Central memory CD8-positive, alpha-beta T cell (primary cell): ENCODE data around the gene TNNI3.
"Not testable (repeated sequence)": the region's sequence is repeated elsewhere in the genome, so short reads cannot be mapped to it uniquely, and the experiment has no call there.

Source experiments
- ATAC-seq: fragments of 150-1000 bp; cut with Tn5 transposase; replicated peaks from 2 replicates; pipeline ENCODE4 v1.10.0; 2022; ENCODE audit warnings: mild to moderate bottlenecking, moderate FRiP score, moderate number of reproducible peaks; ENCODE audit not compliant: poor library complexity, severe bottlenecking; ENCODE audit errors: extremely low read depth
- DNase-seq, 2 donors: peaks; one replicate each; pipeline ENCODE4 v3.0.0; 2021; ENCODE audit warnings: low spot score in 2 of 2
- H3K27ac Mint-ChIP-seq: one replicate; pipeline ENCODE4 v1.8.0; 2022; ENCODE audit warnings: low read depth, mild to moderate bottlenecking, moderate library complexity, mixed read lengths
- H3K27me3 Mint-ChIP-seq: one replicate; pipeline ENCODE4 v1.8.0; 2022; ENCODE audit warnings: mixed read lengths
- H3K36me3 Mint-ChIP-seq: one replicate; pipeline ENCODE4 v1.8.0; 2022; ENCODE audit warnings: mild to moderate bottlenecking, moderate library complexity, mixed read lengths; ENCODE audit not compliant: insufficient read depth
- H3K4me1 Mint-ChIP-seq: one replicate; pipeline ENCODE4 v1.8.0; 2022; ENCODE audit warnings: mixed read lengths
- H3K4me3 Mint-ChIP-seq: one replicate; pipeline ENCODE4 v1.8.0; 2022; ENCODE audit warnings: mild to moderate bottlenecking, moderate library complexity, mixed read lengths
- H3K9me3 Mint-ChIP-seq: one replicate; pipeline ENCODE4 v1.8.0; 2022; ENCODE audit warnings: mixed read lengths

Gene TNNI3

GRCh38 chr19:55157064-55157908, at the start of gene TNNI3:
TSS of gene TNNI3 (minus strand) at chr19:55157732. CDS start at chr19:55157589, 143 bp downstream.
- ATAC-seq, result no peak
- H3K27ac Mint-ChIP-seq, result no peak within 1 kb of the TSS

GRCh38 chr19:55206664-55207500, 49.4 kb upstream of the TNNI3 start:
- Mint-ChIP-seq H3K27me3 (peaks cover 60% of the 10 kb centered on the region), H3K4me3 (no peak overlapping the region)
- no peak for DNase-seq

More at GRCh38 chr19:55157064-55157908, at the start of gene TNNI3:
- H3K9me3 Mint-ChIP-seq, result peaks cover 11% of the 10 kb centered on the region
- H3K36me3 Mint-ChIP-seq, result peaks cover 2% of the 10 kb centered on the region
- H3K4me3 Mint-ChIP-seq, result no peak within 1 kb of the TSS
- H3K4me1 Mint-ChIP-seq, result peaks cover 27% of the 10 kb centered on the region
- no peak for DNase-seq
- H3K27me3 Mint-ChIP-seq, result peaks cover 52% of the 10 kb centered on the region

GRCh38 chr19:55202199-55202598, 44.7 kb upstream of the TNNI3 start:
- not testable (repeated sequence) for DNase-seq, H3K27ac Mint-ChIP-seq, H3K9me3 Mint-ChIP-seq, H3K36me3 Mint-ChIP-seq, H3K4me3 Mint-ChIP-seq, ATAC-seq
- peaks cover 81% of the 10 kb centered on the region for H3K27me3 Mint-ChIP-seq
- H3K4me1 Mint-ChIP-seq, result peaks cover 11% of the 10 kb centered on the region

More at GRCh38 chr19:55206664-55207500, 49.4 kb upstream of the TNNI3 start:
- Mint-ChIP-seq H3K36me3 (no peaks in the 10 kb centered on the region), H3K27ac (peak overlapping the region; percentile 91), H3K4me1 (peaks cover 9% of the 10 kb centered on the region), H3K9me3 (no peaks in the 10 kb centered on the region)
- ATAC-seq, result no peak

GRCh38 chr19:55199620-55200204, 42.2 kb upstream of the TNNI3 start:
- Mint-ChIP-seq H3K4me3 (no peak overlapping the region), H3K9me3 (no peaks in the 10 kb centered on the region), H3K27me3 (peaks cover 71% of the 10 kb centered on the region), H3K4me1 (peaks cover 5% of the 10 kb centered on the region), H3K36me3 (no peaks in the 10 kb centered on the region), H3K27ac (no peak overlapping the region)
- ATAC-seq, result no peak
- DNase-seq, result no peak

GRCh38 chr19:55198651-55199050, 41.1 kb upstream of the TNNI3 start:
- ATAC-seq (no peak), DNase-seq (no peak)
- H3K4me1 Mint-ChIP-seq, result peaks cover 5% of the 10 kb centered on the region
- no peaks in the 10 kb centered on the region for H3K9me3 Mint-ChIP-seq
- no peak overlapping the region for H3K27ac Mint-ChIP-seq
- peaks cover 61% of the 10 kb centered on the region for H3K27me3 Mint-ChIP-seq
- H3K4me3 Mint-ChIP-seq, result no peak overlapping the region
- no peaks in the 10 kb centered on the region for H3K36me3 Mint-ChIP-seq

- Mint-ChIP-seq H3K9me3 (no peaks in the 10 kb centered on the region), H3K36me3 (no peaks in the 10 kb centered on the region), H3K27me3 (peaks cover 55% of the 10 kb centered on the region), H3K27ac (no peak overlapping the region), H3K4me1 (peaks cover 5% of the 10 kb centered on the region), H3K4me3 (no peak overlapping the region)
- DNase-seq (no peak), ATAC-seq (no peak)
Measured at GRCh38 chr19:55197528-55197927, 40.0 kb upstream of the TNNI3 start.

- DNase-seq (no peak), ATAC-seq (no peak)
- Mint-ChIP-seq H3K36me3 (no peaks in the 10 kb centered on the region), H3K4me1 (peaks cover 5% of the 10 kb centered on the region), H3K27ac (no peak overlapping the region), H3K27me3 (peaks cover 53% of the 10 kb centered on the region), H3K9me3 (no peaks in the 10 kb centered on the region), H3K4me3 (no peak overlapping the region)
Measured at GRCh38 chr19:55196803-55197202, 39.3 kb upstream of the TNNI3 start.

GRCh38 chr19:55193481-55193880, 35.9 kb upstream of the TNNI3 start:
- no peak overlapping the region for H3K27ac Mint-ChIP-seq
- peaks cover 44% of the 10 kb centered on the region for H3K27me3 Mint-ChIP-seq
- no peaks in the 10 kb centered on the region for H3K36me3 Mint-ChIP-seq
- no peak overlapping the region for H3K4me3 Mint-ChIP-seq
- DNase-seq, result no peak
- no peaks in the 10 kb centered on the region for H3K9me3 Mint-ChIP-seq
- ATAC-seq, result no peak
- H3K4me1 Mint-ChIP-seq, result peaks cover 10% of the 10 kb centered on the region

- Mint-ChIP-seq H3K4me1 (peaks cover 10% of the 10 kb centered on the region), H3K27me3 (peaks cover 52% of the 10 kb centered on the region), H3K4me3 (no peak overlapping the region), H3K9me3 (no peaks in the 10 kb centered on the region), H3K27ac (no peak overlapping the region), H3K36me3 (peaks cover 2% of the 10 kb centered on the region)
- ATAC-seq (no peak), DNase-seq (no peak)
Measured at GRCh38 chr19:55189403-55189835, 31.9 kb upstream of the TNNI3 start.

GRCh38 chr19:55188625-55189024, 31.1 kb upstream of the TNNI3 start:
- DNase-seq, result no peak

GRCh38 chr19:55186080-55186479, 28.5 kb upstream of the TNNI3 start:
- peaks cover 2% of the 10 kb centered on the region for H3K36me3 Mint-ChIP-seq
- no peak overlapping the region for H3K4me3 Mint-ChIP-seq
- no peak for DNase-seq
- H3K27ac Mint-ChIP-seq, result no peak overlapping the region
- no peaks in the 10 kb centered on the region for H3K9me3 Mint-ChIP-seq
- H3K27me3 Mint-ChIP-seq, result peaks cover 68% of the 10 kb centered on the region
- peaks cover 10% of the 10 kb centered on the region for H3K4me1 Mint-ChIP-seq
- ATAC-seq, result no peak

More at GRCh38 chr19:55188625-55189024, 31.1 kb upstream of the TNNI3 start:
- ATAC-seq, result no peak
- Mint-ChIP-seq H3K27ac (no peak overlapping the region), H3K27me3 (peaks cover 60% of the 10 kb centered on the region), H3K4me3 (no peak overlapping the region), H3K36me3 (peaks cover 2% of the 10 kb centered on the region), H3K4me1 (peaks cover 10% of the 10 kb centered on the region), H3K9me3 (no peaks in the 10 kb centered on the region)

GRCh38 chr19:55181740-55182139, 24.2 kb upstream of the TNNI3 start:
- H3K27ac Mint-ChIP-seq, result no peak overlapping the region
- H3K27me3 Mint-ChIP-seq, result peaks cover 92% of the 10 kb centered on the region

More at GRCh38 chr19:55181740-55182139, 24.2 kb upstream of the TNNI3 start:
- peaks cover 19% of the 10 kb centered on the region for H3K36me3 Mint-ChIP-seq
- ATAC-seq (no peak), DNase-seq (no peak)
- H3K4me3 Mint-ChIP-seq, result no peak overlapping the region
- H3K4me1 Mint-ChIP-seq, result peaks cover 22% of the 10 kb centered on the region
- H3K9me3 Mint-ChIP-seq, result no peaks in the 10 kb centered on the region
